LHCN-M2 (cell line): ENCODE data around the gene SCD5. TPM values are rescaled to one million over a fixed set of nuclear protein-coding genes. Genes with fewer than 3 reads are reported as not detected.

Source experiments
- DNase-seq: peaks from one replicate; pipeline ENCODE4 v3.0.0-alpha.2; 2012; ENCODE audit warnings: low read depth
- total RNA-seq: library from RNA; depleted of rRNA; stranded (reverse); fragments of >200 nt; gene quantifications from 2 replicates; pipeline ENCODE4 v1.2.3, GENCODE V29; 2014

SCD5 gene
- total RNA-seq, 1 experiment from 2014 or later: 31.3 TPM

- no peak for DNase-seq
Observed at GRCh38 chr4:82694046-82694445, 104.5 kb downstream of the SCD5 start.

DNA sequence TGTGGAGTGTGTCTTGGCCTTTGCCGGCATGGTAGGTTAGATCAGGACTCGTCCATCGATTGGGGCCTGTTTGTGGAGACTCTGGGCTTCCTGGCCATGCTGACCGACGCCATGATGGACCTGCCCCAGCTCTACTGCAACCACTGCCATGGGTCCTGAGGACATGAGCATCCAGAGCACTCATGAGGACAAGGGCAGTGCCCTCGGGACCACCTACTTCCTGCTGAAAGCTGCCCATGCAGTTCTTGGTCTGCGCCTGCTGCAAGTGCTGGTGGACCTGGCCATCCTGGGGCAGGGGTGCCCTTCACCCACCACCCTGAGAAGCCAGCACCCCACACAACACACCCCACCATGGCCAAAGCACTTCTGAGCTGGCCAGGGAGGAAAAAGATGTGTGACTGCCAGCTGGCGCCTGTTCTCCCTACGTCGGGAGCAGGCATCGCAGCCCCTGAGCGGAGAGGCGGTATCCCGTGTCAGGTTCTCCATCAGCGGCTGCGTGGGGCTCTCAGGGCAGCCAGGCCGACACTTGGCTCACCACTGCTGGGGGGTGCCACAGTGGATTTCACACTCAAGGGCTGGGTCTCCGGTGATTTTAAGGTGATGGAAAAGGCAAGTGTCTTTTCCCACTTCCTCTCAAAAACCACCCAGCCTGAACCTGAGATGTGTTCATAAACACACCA is 106.4 kb downstream of the SCD5 start:
- no peak for DNase-seq

GRCh38 chr4:82691431-82691830 is 107.2 kb downstream of the SCD5 start:
- DNase-seq: no peak

DNA sequence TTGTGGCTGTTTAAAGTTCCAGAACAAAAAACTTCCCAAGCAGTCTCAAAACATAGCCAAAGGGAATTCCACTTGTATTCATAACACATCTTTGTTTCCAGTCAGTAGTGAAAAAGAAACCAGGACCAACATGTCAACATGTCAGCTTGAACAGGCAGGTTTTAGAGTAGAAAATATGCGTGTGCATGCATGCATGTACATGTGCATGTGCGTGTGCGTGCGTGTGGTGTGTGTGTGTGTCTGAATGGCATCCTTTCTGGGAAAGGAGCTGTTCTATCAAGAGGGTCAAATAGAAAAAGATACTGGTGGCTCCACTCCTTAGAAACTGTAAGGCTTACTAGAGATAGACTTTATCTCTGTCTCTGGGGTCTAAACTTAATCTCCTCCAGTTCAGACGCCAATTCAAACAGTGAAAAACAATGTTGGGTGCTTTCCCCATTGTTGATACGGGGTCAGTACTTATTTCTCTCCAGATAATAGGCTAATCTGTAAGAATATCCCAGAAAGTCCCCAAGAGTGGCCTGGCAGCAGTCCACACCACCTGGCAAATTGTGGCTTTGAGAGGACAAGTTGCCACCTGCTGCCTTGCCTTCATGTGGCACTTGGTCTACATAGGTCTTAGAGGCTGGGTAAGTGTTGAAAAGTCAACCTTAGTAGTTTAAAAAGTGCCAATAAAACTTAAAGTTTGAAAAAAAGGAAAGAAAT is 110.4 kb downstream of the SCD5 start:
- no peak for DNase-seq

DNA sequence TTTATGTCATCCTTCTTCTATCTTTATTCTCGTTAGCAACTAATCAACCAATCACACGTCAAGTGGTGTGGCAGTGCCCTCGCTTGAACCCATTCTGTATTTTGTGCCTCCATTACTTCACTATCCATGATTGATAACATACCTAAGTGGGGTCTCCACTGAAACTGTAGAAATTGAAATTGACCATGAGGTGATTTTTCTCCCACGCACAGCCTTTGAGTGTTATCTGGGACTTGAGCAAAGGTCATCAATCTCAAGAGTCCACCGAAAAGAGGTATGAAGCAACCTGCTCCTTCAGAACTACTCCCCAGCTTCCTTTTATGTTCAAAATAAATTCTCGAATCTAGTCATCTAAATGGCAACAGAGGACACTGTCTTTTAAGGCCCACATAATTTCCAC is 111.1 kb downstream of the SCD5 start:
- DNase-seq: no peak

DNA sequence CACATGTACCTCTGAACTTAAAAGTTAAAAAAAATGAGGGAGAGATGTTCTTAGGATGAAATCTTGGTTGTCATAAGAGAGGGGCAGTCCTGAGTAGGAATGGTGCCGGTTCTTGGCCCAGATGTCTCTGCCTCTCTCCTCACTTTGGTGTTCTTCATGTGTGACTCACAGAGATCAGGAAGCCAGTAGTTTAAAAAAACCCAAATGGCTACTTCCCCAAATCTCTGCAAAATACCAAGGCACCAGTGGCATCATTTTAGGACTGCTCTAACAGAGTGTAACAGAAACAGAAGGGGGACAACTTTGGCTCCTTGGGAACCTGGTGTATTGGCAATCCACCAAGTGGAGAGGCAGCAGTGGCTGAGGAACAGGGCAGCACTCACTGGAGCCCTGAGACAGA is 116.8 kb downstream of the SCD5 start:
- DNase-seq: peak; percentile 23

DNA sequence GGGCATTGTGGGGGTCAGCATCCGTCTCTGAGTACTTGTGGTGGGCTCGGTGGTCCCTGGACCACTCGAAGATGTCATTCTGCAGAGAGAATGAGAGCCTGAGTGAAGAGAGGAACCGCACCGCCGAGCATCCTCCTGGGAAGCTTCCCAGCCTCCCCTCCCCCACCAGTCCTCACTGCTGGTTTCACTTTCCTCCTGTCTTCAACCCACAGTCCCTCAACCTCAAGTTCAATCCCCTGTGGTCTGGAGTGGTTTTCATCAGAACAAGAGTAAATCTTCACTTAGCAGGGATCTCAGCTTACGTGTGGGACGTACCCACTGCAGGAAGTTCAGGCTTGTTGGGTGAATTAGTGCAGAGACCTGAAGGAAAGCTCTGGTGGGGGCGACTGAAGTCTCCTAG is 117.8 kb downstream of the SCD5 start:
- no peak for DNase-seq

- no peak for DNase-seq
Observed at GRCh38 chr4:82679531-82679930, 119.1 kb downstream of the SCD5 start.

DNA sequence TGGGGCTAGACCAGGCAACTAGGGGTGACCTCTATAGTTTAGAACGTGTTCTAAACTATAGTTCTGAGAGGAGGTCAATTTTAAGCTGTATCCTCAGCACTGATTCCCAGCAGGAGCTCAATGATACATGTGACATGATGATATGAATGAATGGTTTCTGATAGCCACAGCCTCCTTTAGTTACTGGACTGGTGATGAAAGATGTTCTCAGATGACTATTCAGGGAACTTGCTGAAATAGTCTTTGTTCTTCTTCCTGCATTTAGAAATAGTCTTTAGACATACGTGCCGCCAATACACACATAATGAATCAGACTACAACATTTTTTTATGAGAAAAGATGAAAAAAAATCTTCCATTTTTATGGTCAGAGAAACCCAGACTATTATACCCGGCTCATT is 120.5 kb downstream of the SCD5 start:
- peak; percentile 43 for DNase-seq

DNA sequence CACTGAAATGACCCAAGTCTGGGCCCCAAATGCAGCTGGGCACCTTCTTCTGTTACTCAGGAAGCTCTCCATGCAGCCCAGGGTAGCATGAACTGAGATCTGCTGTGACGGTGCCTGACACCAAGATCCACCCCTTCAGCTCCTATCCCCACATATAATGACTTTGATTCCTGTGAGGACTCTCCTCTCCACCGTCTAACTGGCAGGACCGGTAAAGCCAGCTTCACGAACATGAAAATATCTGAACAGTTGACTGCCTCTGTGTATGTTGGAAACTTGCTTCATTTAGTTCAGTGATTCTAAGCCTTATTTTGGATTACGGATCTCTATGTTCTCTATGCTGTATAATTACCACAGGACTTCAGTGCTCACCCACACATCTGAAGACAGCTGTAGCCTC is 121.3 kb downstream of the SCD5 start:
- DNase-seq: no peak

DNA sequence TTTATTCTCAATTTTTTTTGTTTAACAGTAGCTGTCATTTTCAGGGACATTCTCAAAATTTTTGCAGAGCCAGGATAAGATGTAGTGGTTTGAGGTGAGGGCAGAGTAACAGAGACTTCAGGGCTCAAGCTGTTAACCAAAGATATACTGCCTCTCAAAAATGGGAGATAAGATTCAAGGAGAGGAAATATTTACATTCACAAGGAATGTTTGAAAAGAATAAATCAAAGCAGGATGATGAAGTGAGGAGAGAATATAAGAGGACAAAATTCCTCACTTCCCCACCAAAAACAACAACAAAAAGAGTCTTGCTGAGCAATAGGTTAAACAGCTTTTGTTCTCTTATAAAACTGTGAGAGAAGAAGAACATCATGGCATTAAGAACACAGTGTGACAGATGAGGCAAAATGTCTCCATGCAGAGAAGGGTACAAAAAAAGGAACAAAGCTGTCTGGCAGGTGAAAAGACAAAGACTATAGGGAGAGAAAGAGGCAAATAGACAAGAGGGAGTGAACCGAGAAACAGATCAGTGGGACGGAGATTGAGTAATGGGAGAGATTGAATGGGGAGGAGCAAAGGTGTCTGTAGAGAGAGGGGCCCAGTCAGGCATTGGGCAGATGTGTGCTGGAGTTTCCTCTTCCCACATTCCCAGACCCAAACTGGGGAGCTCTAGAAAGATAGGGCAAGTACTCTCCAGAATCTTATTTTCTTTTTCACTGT is 130.7 kb downstream of the SCD5 start:
- no peak for DNase-seq

GRCh38 chr4:82666970-82667665 is 131.5 kb downstream of the SCD5 start:
- DNase-seq: peak; percentile 34

- no peak for DNase-seq
Observed at GRCh38 chr4:82661181-82661992, 137.2 kb downstream of the SCD5 start.

- DNase-seq: peak; percentile 52
Observed at GRCh38 chr4:82652062-82652461, 146.5 kb downstream of the SCD5 start.

GRCh38 chr4:82650868-82651267 is 147.7 kb downstream of the SCD5 start:
- DNase-seq: no peak

GRCh38 chr4:82648356-82648755 is 150.2 kb downstream of the SCD5 start:
- peak; percentile 64 for DNase-seq

- DNase-seq: no peak
Observed at GRCh38 chr4:82645936-82646565, 152.5 kb downstream of the SCD5 start.

- DNase-seq: no peak
Observed at GRCh38 chr4:82644734-82645126, 153.9 kb downstream of the SCD5 start.

DNA sequence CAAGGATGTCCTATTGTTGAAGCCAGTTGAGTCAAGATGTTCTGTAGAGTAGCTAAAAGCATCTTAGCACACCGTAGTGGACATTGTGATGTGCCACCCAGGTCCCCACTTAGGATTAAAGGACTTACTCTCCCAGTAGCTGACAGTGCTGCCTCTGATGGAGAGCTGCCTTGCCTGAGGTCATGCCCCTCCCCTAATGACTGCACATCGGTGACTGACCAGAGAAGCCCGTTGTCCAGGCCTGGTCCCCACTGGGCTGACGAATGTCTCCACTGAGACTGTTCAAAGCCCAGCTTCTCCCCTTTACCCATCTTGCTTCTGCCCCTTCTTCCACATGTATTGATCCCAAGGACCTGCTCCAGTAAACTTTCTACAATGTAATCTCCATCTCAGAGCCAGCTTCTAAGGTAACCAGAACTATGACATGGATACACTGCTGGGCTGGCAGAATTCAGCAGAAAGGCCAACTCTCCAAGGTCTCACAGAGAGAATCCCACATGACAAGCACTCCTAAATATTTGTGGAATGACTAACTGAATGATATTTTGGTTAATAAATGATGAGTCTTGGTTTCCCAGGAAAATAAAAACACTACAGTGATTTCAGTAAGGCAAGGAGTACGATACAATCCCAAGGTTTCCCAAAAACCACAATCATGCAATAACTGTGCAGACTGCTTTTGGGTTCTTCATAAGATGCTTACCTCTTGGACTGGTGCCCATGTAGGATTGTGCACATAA is 154.4 kb downstream of the SCD5 start:
- DNase-seq: peak; percentile 79

DNA sequence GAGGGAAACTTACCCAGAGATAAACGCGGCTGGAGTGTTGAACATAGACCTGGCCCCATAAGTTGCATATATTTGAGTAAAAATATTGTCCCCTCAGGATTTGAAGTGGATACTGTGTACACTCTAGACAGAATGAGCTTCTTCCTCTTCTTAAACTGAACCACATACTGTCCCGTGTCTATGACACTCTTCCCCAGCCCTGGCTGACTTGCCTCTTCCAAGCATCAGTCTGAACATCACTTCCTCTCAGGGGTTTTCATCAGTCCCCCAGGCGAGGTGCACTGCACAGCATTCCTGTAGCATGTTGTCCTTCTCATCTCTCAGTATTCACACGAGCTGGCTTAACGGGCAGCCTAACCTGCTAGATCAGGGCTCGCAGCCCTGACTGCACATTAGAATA is 156.3 kb downstream of the SCD5 start:
- DNase-seq: no peak
